WTC11 (cell line): ENCODE data around the gene CLEC16A. TPM values are rescaled to one million over a fixed set of nuclear protein-coding genes. Genes with fewer than 3 reads are reported as not detected.

ENCODE experiments used
- ATAC-seq: fragments of 200-7000 bp; cut with Tn5 transposase; 2 replicates; pipeline ENCODE4 v1.10.0; 2021; ENCODE audit warnings: mild to moderate bottlenecking, moderate library complexity
- CTCF ChIA-PET: fragments of 300-600 bp; sonication (Branson Sonifier 250); formaldehyde crosslinking; loops from one replicate; lab custom pipeline; 2021; ENCODE audit warnings: antibody characterized with exemption; lab: Charles Lee
- POLR2A ChIA-PET: fragments of 350-600 bp; sonication (Branson Sonifier 250); formaldehyde crosslinking; loops from one replicate; lab custom pipeline; 2021; ENCODE audit warnings: antibody characterized with exemption; lab: Charles Lee
- DNase-seq: peaks from one replicate; pipeline ENCODE4 v3.0.0; 2021; ENCODE audit warnings: low spot score
- H3K27ac Mint-ChIP-seq: 2 replicates; pipeline ENCODE4 v1.8.0; 2021; ENCODE audit warnings: mixed read lengths
- H3K27me3 Mint-ChIP-seq: 2 replicates; pipeline ENCODE4 v1.8.0; 2021; ENCODE audit warnings: low read depth, mild to moderate bottlenecking, moderate library complexity, mixed read lengths
- H3K36me3 Mint-ChIP-seq: 2 replicates; pipeline ENCODE4 v1.8.0; 2021; ENCODE audit warnings: mixed read lengths
- H3K4me1 Mint-ChIP-seq: 2 replicates; pipeline ENCODE4 v1.8.0; 2022; ENCODE audit warnings: mixed read lengths
- H3K4me3 Mint-ChIP-seq: 2 replicates; pipeline ENCODE4 v1.8.0; 2021; ENCODE audit warnings: mild to moderate bottlenecking, moderate library complexity, mixed read lengths
- H3K9me3 Mint-ChIP-seq: 2 replicates; pipeline ENCODE4 v1.8.0; 2021; ENCODE audit warnings: mixed read lengths
- ARID4B ChIP-seq: sonication (generic); formaldehyde crosslinking; IDR thresholded peaks from 2 replicates; pipeline ENCODE4 v1.8.0; 2023; ENCODE audit warnings: missing genetic modification reagents, mild to moderate bottlenecking, borderline replicate concordance
- ATF1 ChIP-seq: sonication (generic); formaldehyde crosslinking; IDR thresholded peaks from 2 replicates; pipeline ENCODE4 v1.8.1; 2023; ENCODE audit warnings: mild to moderate bottlenecking, moderate library complexity, missing genetic modification reagents
- CTCF ChIP-seq: fragments of 200-600 bp; IDR thresholded peaks from 2 replicates; pipeline ENCODE4 v1.8.0; 2022; ENCODE audit warnings: antibody characterized with exemption
- ELF4 ChIP-seq: sonication (generic); formaldehyde crosslinking; IDR thresholded peaks from 2 replicates; pipeline ENCODE4 v1.8.1; 2022; ENCODE audit warnings: low read depth, mild to moderate bottlenecking, moderate library complexity, missing genetic modification reagents
- GRHL2 ChIP-seq: fragments of 250-450 bp; sonication (Bioruptor Pico); IDR thresholded peaks from 2 replicates; pipeline ENCODE4 v1.8.0; 2022; ENCODE audit warnings: mild to moderate bottlenecking, moderate library complexity; ENCODE audit not compliant: insufficient replicate concordance, severe bottlenecking
- HMGA2 ChIP-seq: fragments of 250-450 bp; sonication (Bioruptor Pico); IDR thresholded peaks from 2 replicates; pipeline ENCODE4 v1.4.0; 2021; ENCODE audit warnings: mild to moderate bottlenecking, moderate library complexity
- IRF2 ChIP-seq: sonication (generic); formaldehyde crosslinking; IDR thresholded peaks from 2 replicates; pipeline ENCODE4 v1.8.0; 2022; ENCODE audit warnings: low read depth, missing genetic modification reagents, borderline replicate concordance
- MLX ChIP-seq: sonication (generic); formaldehyde crosslinking; IDR thresholded peaks from 2 replicates; pipeline ENCODE4 v1.8.1; 2023; ENCODE audit warnings: mild to moderate bottlenecking, missing genetic modification reagents, moderate library complexity
- NR1H2 ChIP-seq: sonication (generic); formaldehyde crosslinking; IDR thresholded peaks from 2 replicates; pipeline ENCODE4 v1.9.0; 2021; ENCODE audit warnings: mild to moderate bottlenecking, moderate library complexity, missing genetic modification reagents
- PRDM15 ChIP-seq: sonication (generic); formaldehyde crosslinking; IDR thresholded peaks from 2 replicates; pipeline ENCODE4 v1.8.0; 2022; ENCODE audit warnings: missing genetic modification reagents
- PRRX2 ChIP-seq: fragments of 250-450 bp; sonication (Bioruptor Pico); IDR thresholded peaks from 2 replicates; pipeline ENCODE4 v1.8.0; 2021; ENCODE audit warnings: mild to moderate bottlenecking
- SMAD3 ChIP-seq: sonication (generic); formaldehyde crosslinking; IDR thresholded peaks from 2 replicates; pipeline ENCODE4 v1.8.0; 2022; ENCODE audit warnings: missing genetic modification reagents, mild to moderate bottlenecking, borderline replicate concordance
- SOX15 ChIP-seq: fragments of 250-450 bp; sonication (Bioruptor Pico); IDR thresholded peaks from 2 replicates; pipeline ENCODE4 v1.9.0; 2021; ENCODE audit warnings: mild to moderate bottlenecking
- SP1 ChIP-seq: sonication (generic); formaldehyde crosslinking; conservative IDR thresholded peaks from 2 replicates; pipeline ENCODE4 v1.8.1; 2022; ENCODE audit warnings: missing genetic modification reagents
- ZBTB43 ChIP-seq: sonication (generic); formaldehyde crosslinking; IDR thresholded peaks from 2 replicates; pipeline ENCODE4 v1.8.1; 2023; ENCODE audit warnings: mild to moderate bottlenecking, missing genetic modification reagents
- ZNF263 ChIP-seq: sonication (generic); formaldehyde crosslinking; IDR thresholded peaks from 2 replicates; pipeline ENCODE4 v1.8.1; 2022; ENCODE audit warnings: low read depth, mild to moderate bottlenecking, moderate library complexity, missing genetic modification reagents
- ZNF281 ChIP-seq: sonication (generic); formaldehyde crosslinking; IDR thresholded peaks from 2 replicates; pipeline ENCODE4 v1.8.0; 2023; ENCODE audit warnings: mild to moderate bottlenecking, missing genetic modification reagents
- ZNF416 ChIP-seq: fragments of 250-450 bp; sonication (Bioruptor Pico); IDR thresholded peaks from 2 replicates; pipeline ENCODE4 v1.9.0; 2021; ENCODE audit warnings: mild to moderate bottlenecking, inconsistent platforms
- ZNF671 ChIP-seq: fragments of 250-450 bp; sonication (Bioruptor Pico); IDR thresholded peaks from 2 replicates; pipeline ENCODE4 v1.8.0; 2021; ENCODE audit warnings: mild to moderate bottlenecking
- total RNA-seq: library from RNA; stranded (reverse); gene quantifications from 3 replicates; pipeline ENCODE4 v1.2.3, GENCODE V29; 2021

Gene CLEC16A
- total RNA-seq, 1 experiment from 2014 or later, result 14.4 TPM

- TF ChIP-seq ARID4B (CRISPR knock-in tag) (no peak), SP1 (no peak), CTCF (no peak), ZNF671 (CRISPR knock-in tag) (no peak), PRRX2 (CRISPR knock-in tag) (no peak), GRHL2 (no peak), MLX (CRISPR knock-in tag) (no peak), PRDM15 (CRISPR knock-in tag) (no peak), SMAD3 (CRISPR knock-in tag) (no peak), ATF1 (CRISPR knock-in tag) (no peak)
- TF ChIP-seq, all 79 proteins: peak for 0
Measured at GRCh38 chr16:11187522-11188023, 243.2 kb downstream of the CLEC16A start (continued).

GRCh38 chr16:11188801-11189740 lies 244.7 kb downstream of the CLEC16A start:
- peak overlapping the region; percentile 23; the same call in 1 of the 2 replicates for H3K27ac Mint-ChIP-seq
- CTCF ChIA-PET, result interaction anchor here (0.7 to 2.3 kb wide), 4 partner anchors 10 to 207 kb away, joined by 3 to 7 read pairs (median 4); no protein-coding TSS in a partner anchor
- no peak overlapping the region for H3K4me3 Mint-ChIP-seq
- ATAC-seq (no peak), DNase-seq (no peak)
- H3K9me3 Mint-ChIP-seq, result no peaks in the 10 kb centered on the region
- no peaks in the 10 kb centered on the region for H3K36me3 Mint-ChIP-seq
- peaks cover 12% of the 10 kb centered on the region for H3K4me1 Mint-ChIP-seq
- POLR2A ChIA-PET, result no interaction called here
- peaks cover 2% of the 10 kb centered on the region; the same call in 1 of the 2 replicates for H3K27me3 Mint-ChIP-seq
- TF ChIP-seq ZBTB43 (CRISPR knock-in tag), result no peak
- no peak for TF ChIP-seq HMGA2 (CRISPR knock-in tag)
- TF ChIP-seq ZNF416 (CRISPR knock-in tag), result no peak
- no peak for TF ChIP-seq ZNF263 (CRISPR knock-in tag)
- TF ChIP-seq ZNF281 (CRISPR knock-in tag), result no peak
- TF ChIP-seq NR1H2 (CRISPR knock-in tag), result no peak
- TF ChIP-seq IRF2 (CRISPR knock-in tag), result no peak
- TF ChIP-seq ELF4, result no peak
- no peak for TF ChIP-seq SOX15
